H9 (cell line): ENCODE data around the gene FAS. TPM values are rescaled to one million over a fixed set of nuclear protein-coding genes. Genes with fewer than 3 reads are reported as not detected.

Experiments used
- DNase-seq: peaks from one replicate; pipeline ENCODE4 v3.0.0-alpha.2; 2017
- H2AFZ ChIP-seq: one replicate; pipeline ENCODE4 v1.6.1; 2013; ENCODE audit warnings: mild to moderate bottlenecking, low read length, control low read depth, moderate library complexity
- H2AK5ac ChIP-seq: 2 replicates; pipeline ENCODE4 v1.6.1; 2013; ENCODE audit warnings: low read length, control low read depth, mixed read lengths; ENCODE audit not compliant: insufficient read length
- H2BK120ac ChIP-seq: one replicate; pipeline ENCODE4 v1.6.1; 2013; ENCODE audit warnings: low read depth, mild to moderate bottlenecking, low read length, control low read depth, inconsistent platforms; ENCODE audit not compliant: poor library complexity, severe bottlenecking
- H2BK12ac ChIP-seq: 2 replicates; pipeline ENCODE4 v1.6.1; 2013; ENCODE audit warnings: low read length, control low read depth, mixed read lengths, low read depth; ENCODE audit not compliant: insufficient read length
- H2BK15ac ChIP-seq: 2 replicates; pipeline ENCODE4 v1.6.1; 2013; ENCODE audit warnings: low read depth, low read length, control low read depth
- H2BK20ac ChIP-seq: one replicate; pipeline ENCODE4 v1.6.1; 2013; ENCODE audit warnings: low read depth, mild to moderate bottlenecking, low read length, control low read depth, inconsistent platforms; ENCODE audit not compliant: poor library complexity, severe bottlenecking
- H2BK5ac ChIP-seq: 2 replicates; pipeline ENCODE4 v1.6.1; 2013; ENCODE audit warnings: low read length, control low read depth, mixed read lengths; ENCODE audit not compliant: insufficient read length
- H3K14ac ChIP-seq: 2 replicates; pipeline ENCODE4 v1.6.1; 2013; ENCODE audit warnings: low read length, control low read depth; ENCODE audit not compliant: insufficient read depth
- H3K18ac ChIP-seq: 2 replicates; pipeline ENCODE4 v1.6.1; 2013; ENCODE audit warnings: low read depth, mild to moderate bottlenecking, mixed read lengths, low read length, control low read depth; ENCODE audit not compliant: insufficient read length
- H3K23ac ChIP-seq: 2 replicates; pipeline ENCODE4 v1.6.1; 2013; ENCODE audit warnings: low read length, control low read depth, mixed read lengths, low read depth; ENCODE audit not compliant: insufficient read length
- H3K23me2 ChIP-seq: 2 replicates; pipeline ENCODE4 v1.6.1; 2013; ENCODE audit warnings: low read depth, mild to moderate bottlenecking, mixed read lengths, low read length, control low read depth; ENCODE audit not compliant: insufficient read length, poor library complexity, severe bottlenecking
- H3K27ac ChIP-seq: 2 replicates; pipeline ENCODE4 v1.5.1; 2013; ENCODE audit warnings: low read length, control low read depth, mixed read lengths, low read depth; ENCODE audit not compliant: insufficient read length
- H3K27me3 ChIP-seq: 2 replicates; pipeline ENCODE4 v1.6.1; 2013; ENCODE audit warnings: low read length, control low read depth, inconsistent platforms; ENCODE audit not compliant: insufficient read depth
- H3K4ac ChIP-seq: 2 replicates; pipeline ENCODE4 v1.6.1; 2013; ENCODE audit warnings: low read depth, mild to moderate bottlenecking, control low read depth, inconsistent platforms, low read length, moderate library complexity
- H3K4me1 ChIP-seq: 2 replicates; pipeline ENCODE4 v1.6.1; 2013; ENCODE audit warnings: low read length, control low read depth, inconsistent platforms; ENCODE audit not compliant: insufficient read depth
- H3K4me2 ChIP-seq: 2 replicates; pipeline ENCODE4 v1.6.1; 2013; ENCODE audit warnings: low read length, control low read depth, mixed read lengths; ENCODE audit not compliant: insufficient read length, insufficient read depth
- H3K56ac ChIP-seq: 2 replicates; pipeline ENCODE4 v1.6.1; 2013; ENCODE audit warnings: low read depth, mild to moderate bottlenecking, mixed read lengths, low read length, control low read depth; ENCODE audit not compliant: insufficient read length
- H3K79me1 ChIP-seq: 2 replicates; pipeline ENCODE4 v1.6.1; 2013; ENCODE audit warnings: low read depth, mild to moderate bottlenecking, moderate library complexity, low read length, control low read depth, inconsistent platforms; ENCODE audit not compliant: insufficient read depth, poor library complexity, severe bottlenecking
- H3K79me2 ChIP-seq: 2 replicates; pipeline ENCODE4 v1.6.1; 2013; ENCODE audit warnings: low read length, control low read depth, inconsistent platforms; ENCODE audit not compliant: insufficient read depth
- H3K9ac ChIP-seq: 2 replicates; pipeline ENCODE4 v1.6.1; 2013; ENCODE audit warnings: low read length, control low read depth, mixed read lengths; ENCODE audit not compliant: insufficient read length; ENCODE audit errors: extremely low read depth
- H3K9me3 ChIP-seq: one replicate; pipeline ENCODE4 v1.6.1; 2013; ENCODE audit warnings: low read depth, low read length, inconsistent platforms; ENCODE audit not compliant: control insufficient read depth
- H3T11ph ChIP-seq: one replicate; pipeline ENCODE4 v1.6.1; 2013; ENCODE audit warnings: mild to moderate bottlenecking, low read length, control low read depth, inconsistent platforms
- H4K20me1 ChIP-seq: one replicate; pipeline ENCODE4 v1.6.1; 2013; ENCODE audit not compliant: control insufficient read depth, insufficient read length, insufficient read depth
- H4K5ac ChIP-seq: 2 replicates; pipeline ENCODE4 v1.6.1; 2013; ENCODE audit warnings: low read depth, mild to moderate bottlenecking, mixed read lengths, low read length, control low read depth; ENCODE audit not compliant: insufficient read length
- H4K8ac ChIP-seq: replicated peaks from 2 replicates; pipeline ENCODE4 v1.6.1; 2013; ENCODE audit warnings: low read length, control low read depth, mixed read lengths, low read depth; ENCODE audit not compliant: insufficient read length
- H4K91ac ChIP-seq: 2 replicates; pipeline ENCODE4 v1.6.1; 2013; ENCODE audit warnings: low read depth, mild to moderate bottlenecking, moderate library complexity, mixed read lengths, low read length, control low read depth; ENCODE audit not compliant: insufficient read length
- H3K27ac Mint-ChIP-seq, 3 experiments: 2 replicates in 2 of 3; 3 replicates in 1 of 3; pipeline ENCODE4 v1.8.0; 2020 to 2021; ENCODE audit warnings: mixed read lengths in 3 of 3, mild to moderate bottlenecking in 1 of 3, moderate library complexity in 1 of 3
- H3K27me3 Mint-ChIP-seq: 2 replicates; pipeline ENCODE4 v1.8.0; 2021; ENCODE audit warnings: low read depth, mild to moderate bottlenecking, moderate library complexity, mixed read lengths
- H3K36me3 Mint-ChIP-seq, 3 experiments: 2 replicates in 2 of 3; 3 replicates in 1 of 3; pipeline ENCODE4 v1.8.0; 2020 to 2021; ENCODE audit warnings: low read depth in 3 of 3, mixed read lengths in 3 of 3; ENCODE audit not compliant: insufficient read depth in 1 of 3
- H3K4me1 Mint-ChIP-seq, 2 experiments: 2 replicates each; pipeline ENCODE4 v1.8.0; 2020; ENCODE audit warnings: mixed read lengths in 2 of 2
- H3K4me3 Mint-ChIP-seq, 2 experiments: 2 replicates in 1 of 2; 3 replicates in 1 of 2; pipeline ENCODE4 v1.8.0; 2020 to 2021; ENCODE audit warnings: mild to moderate bottlenecking in 2 of 2, mixed read lengths in 2 of 2, moderate library complexity in 1 of 2
- H3K9me3 Mint-ChIP-seq, 2 experiments: 2 replicates in 1 of 2; 3 replicates in 1 of 2; pipeline ENCODE4 v1.8.0; 2020; ENCODE audit warnings: mild to moderate bottlenecking in 2 of 2, mixed read lengths in 2 of 2, moderate library complexity in 1 of 2
- whole genome bisulfite sequencing: extraction: QIAGEN DNeasy Blood & Tissue Kit; methylation state at CpG from one replicate; pipeline ENCODE4 v1.1.7; 2013; ENCODE audit warnings: missing lambda C conversion rate, low lambda C conversion rate, mixed read lengths; ENCODE audit not compliant: insufficient read length; ENCODE audit errors: extremely low coverage; 5-methylcytosine and 5-hydroxymethylcytosine counted together
- total RNA-seq: library from RNA; stranded (reverse); gene quantifications from 2 replicates; pipeline ENCODE4 v1.2.1, GENCODE V29; 2021
- TF ChIP-seq, protein P1 (sequence below): fragments of 200-600 bp; sonication (generic); conservative IDR thresholded peaks from 3 replicates; pipeline ENCODE4 v1.8.0; 2021; ENCODE audit warnings: antibody characterized with exemption, mild to moderate bottlenecking

FAS gene
- total RNA-seq, 1 experiment from 2014 or later, result 3.0 TPM

DNA sequence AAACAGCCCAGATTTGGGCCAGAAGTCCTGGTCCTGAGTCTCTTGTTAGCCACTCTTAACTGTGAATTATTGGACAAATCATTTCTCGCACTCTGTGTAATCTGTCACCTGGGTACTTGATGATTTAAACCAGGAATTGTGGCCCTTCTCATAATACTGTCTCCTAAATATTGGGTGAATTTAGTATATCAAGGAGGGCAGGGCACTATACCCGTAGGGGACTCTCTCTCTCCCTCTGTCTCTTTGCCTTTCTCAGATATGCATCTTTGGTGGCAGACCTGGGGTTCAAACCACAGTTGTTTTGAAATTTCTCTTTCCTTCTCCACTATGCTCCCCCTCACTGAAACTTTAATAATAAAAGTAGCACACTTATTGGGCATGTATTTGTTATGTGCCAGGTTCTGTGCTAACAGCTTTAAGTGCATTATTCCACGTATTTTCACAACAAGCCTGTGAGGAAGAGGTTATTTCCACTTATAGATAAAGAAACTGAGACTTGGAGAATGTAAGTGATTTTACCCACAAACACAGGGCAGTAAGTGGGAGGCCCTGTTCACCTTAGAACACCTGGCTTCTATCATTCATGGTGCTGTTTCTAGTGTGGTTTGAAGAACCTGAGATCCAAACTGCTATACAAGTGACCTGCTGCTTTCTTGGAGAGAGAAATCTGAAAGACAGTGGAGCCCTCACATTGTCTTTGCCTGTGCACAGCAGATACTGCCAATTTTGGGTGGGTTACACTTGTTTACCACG, 11.8 kb downstream of the FAS start:
- Histone ChIP-seq H2AFZ (no peak overlapping the region), H4K20me1 (no peaks in the 10 kb centered on the region), H3K79me1 (no peaks in the 10 kb centered on the region), H4K91ac (no peak overlapping the region), H3K4ac (no peak overlapping the region), H3K79me2 (no peaks in the 10 kb centered on the region), H3K56ac (no peak overlapping the region), H3K23me2 (no peaks in the 10 kb centered on the region), H2BK12ac (no peak overlapping the region), H4K5ac (no peak overlapping the region), H3K9me3 (no peaks in the 10 kb centered on the region), H2BK15ac (no peak overlapping the region), H3K4me1 (no peaks in the 10 kb centered on the region), H3K27ac (no peak overlapping the region), H3K27me3 (no peaks in the 10 kb centered on the region), H3K23ac (no peak overlapping the region), H3K4me2 (no peak overlapping the region), H4K8ac (no peak overlapping the region), H2BK20ac (no peak overlapping the region), H3K14ac (no peak overlapping the region), H2BK5ac (no peak overlapping the region), H2AK5ac (no peak overlapping the region), H3K9ac (no peak overlapping the region), H2BK120ac (no peak overlapping the region), H3T11ph (no peak overlapping the region), H3K18ac (no peak overlapping the region)
- Mint-ChIP-seq H3K4me3 (no peak overlapping the region), H3K27me3 (no peaks in the 10 kb centered on the region), H3K9me3 (no peaks in the 10 kb centered on the region), H3K36me3 (no peaks in the 10 kb centered on the region), H3K4me1 (peaks cover 8 to 13% of the 10 kb centered on the region in 2 experiments), H3K27ac (no peak overlapping the region)
- DNase-seq, result no peak
- no CpG with 5 or more reads among the region's 4 CpGs for WGBS
- TF ChIP-seq, protein P1, sequence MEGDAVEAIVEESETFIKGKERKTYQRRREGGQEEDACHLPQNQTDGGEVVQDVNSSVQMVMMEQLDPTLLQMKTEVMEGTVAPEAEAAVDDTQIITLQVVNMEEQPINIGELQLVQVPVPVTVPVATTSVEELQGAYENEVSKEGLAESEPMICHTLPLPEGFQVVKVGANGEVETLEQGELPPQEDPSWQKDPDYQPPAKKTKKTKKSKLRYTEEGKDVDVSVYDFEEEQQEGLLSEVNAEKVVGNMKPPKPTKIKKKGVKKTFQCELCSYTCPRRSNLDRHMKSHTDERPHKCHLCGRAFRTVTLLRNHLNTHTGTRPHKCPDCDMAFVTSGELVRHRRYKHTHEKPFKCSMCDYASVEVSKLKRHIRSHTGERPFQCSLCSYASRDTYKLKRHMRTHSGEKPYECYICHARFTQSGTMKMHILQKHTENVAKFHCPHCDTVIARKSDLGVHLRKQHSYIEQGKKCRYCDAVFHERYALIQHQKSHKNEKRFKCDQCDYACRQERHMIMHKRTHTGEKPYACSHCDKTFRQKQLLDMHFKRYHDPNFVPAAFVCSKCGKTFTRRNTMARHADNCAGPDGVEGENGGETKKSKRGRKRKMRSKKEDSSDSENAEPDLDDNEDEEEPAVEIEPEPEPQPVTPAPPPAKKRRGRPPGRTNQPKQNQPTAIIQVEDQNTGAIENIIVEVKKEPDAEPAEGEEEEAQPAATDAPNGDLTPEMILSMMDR, result no peak
